ENCODE results near the gene SPEG. TPM values are rescaled to one million over a fixed set of nuclear protein-coding genes. Genes with fewer than 3 reads are reported as not detected.
A peak's percentile ranks its signal among the peaks of the same experiment; 100 is the strongest.

Gene SPEG
- total and polyA plus RNA-seq, 2 of the 13 experiments (the other 11 are each of a cell fraction or from before 2014, with no cell fraction given), result 0.18 to 0.24 TPM

GRCh38 chr2:219541611-219542180 is 107.1 kb downstream of the SPEG start (continued):
- peak; percentile 99 for TF ChIP-seq HMGXB4 (CRISPR knock-in tag; IDR thresholded peaks at IDR 0.05; ENCODE audit: borderline replicate concordance in 1 of 2, low read depth in 1 of 2)
- TF ChIP-seq AGO1 (IDR thresholded peaks at IDR 0.05; ENCODE audit: low read depth, low read length, poor library complexity, severe bottlenecking), result peak; percentile 31
- peak; percentile 96 for TF ChIP-seq ZBTB38 (CRISPR knock-in tag; IDR thresholded peaks at IDR 0.05)
- TF ChIP-seq TBL1XR1 (IDR thresholded peaks at IDR 0.05; ENCODE audit: borderline replicate concordance, low read length, partially characterized antibody), result no peak
- TF ChIP-seq NFIC (IDR thresholded peaks at IDR 0.05; ENCODE audit: low read length), result no peak
- no peak for TF ChIP-seq SATB2 (CRISPR knock-in tag; IDR thresholded peaks at IDR 0.05)
- peak; percentile 91 for TF ChIP-seq HDAC1 (CRISPR knock-in tag; IDR thresholded peaks at IDR 0.05)
- TF ChIP-seq ZBTB2 (CRISPR knock-in tag; IDR thresholded peaks at IDR 0.05; ENCODE audit: low read depth), result 0 out of 2 replicates have a peak, but pooled peaks have one; percentile 18
- peak; percentile 90; the same call in 1 of the 2 replicates for TF ChIP-seq ZNF333 (CRISPR knock-in tag; IDR thresholded peaks at IDR 0.05; ENCODE audit: borderline replicate concordance)
- TF ChIP-seq ZNF33B (CRISPR knock-in tag; IDR thresholded peaks at IDR 0.05), result peak; percentile 54; the same call in 1 of the 2 replicates
- peak; percentile 55; the same call in 1 of the 2 replicates for TF ChIP-seq ARID5B (CRISPR knock-in tag; IDR thresholded peaks at IDR 0.05)
- no peak for TF ChIP-seq NR1H2 (CRISPR knock-in tag; IDR thresholded peaks at IDR 0.05; ENCODE audit: borderline replicate concordance, low read depth)
- peak; percentile 91 for TF ChIP-seq MTA1 (CRISPR knock-in tag; IDR thresholded peaks at IDR 0.05; ENCODE audit: borderline replicate concordance)
- peak; percentile 69 for TF ChIP-seq CREB1 (IDR thresholded peaks at IDR 0.05)
- TF ChIP-seq CREB1 (CRISPR knock-in tag; IDR thresholded peaks at IDR 0.05), result no peak; the same call in 1 of the 2 replicates
- peak; percentile 87 for TF ChIP-seq LBX2 (CRISPR knock-in tag; IDR thresholded peaks at IDR 0.05; ENCODE audit: borderline replicate concordance)
- no peak for TF ChIP-seq ZBTB37 (CRISPR knock-in tag; IDR thresholded peaks at IDR 0.05)
- TF ChIP-seq CHD2 (IDR thresholded peaks at IDR 0.05; ENCODE audit: low read depth, low read length), result no peak
- TF ChIP-seq RORA (CRISPR knock-in tag; IDR thresholded peaks at IDR 0.05), result no peak
- TF ChIP-seq NFATC3 (CRISPR knock-in tag; IDR thresholded peaks at IDR 0.05), result no peak
- TF ChIP-seq ZNF747 (CRISPR knock-in tag; IDR thresholded peaks at IDR 0.05; ENCODE audit: borderline replicate concordance), result peak; percentile 88; the same call in 1 of the 2 replicates
